ENCODE results near the gene EIF6. TPM values are rescaled to one million over a fixed set of nuclear protein-coding genes. Genes with fewer than 3 reads are reported as not detected.

The EIF6 gene
- total and polyA plus RNA-seq, 9 of the 15 experiments (the other 6 are each of a cell fraction or from before 2014, with no cell fraction given): 165 to 832 (median 229) TPM

DNA sequence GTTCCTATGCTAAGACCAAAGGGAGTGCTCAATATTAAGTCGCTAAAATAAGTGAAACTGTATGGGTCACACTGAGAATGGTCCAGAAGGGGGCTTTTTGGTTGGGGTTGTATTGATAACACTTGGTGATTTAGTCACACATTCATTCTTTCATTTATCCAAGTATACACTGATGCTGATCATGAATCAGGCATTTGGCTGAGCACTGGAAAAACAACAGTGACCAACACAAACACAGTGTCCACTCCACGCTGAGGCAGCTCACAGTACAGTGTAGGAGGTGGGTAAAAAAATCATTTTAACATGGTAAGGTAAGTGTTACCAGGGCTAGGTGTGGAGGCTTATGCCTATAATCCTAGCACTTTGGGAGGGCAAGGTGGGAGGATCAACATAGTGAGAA lies 16.9 kb upstream of the EIF6 start:
- DNase-seq (ENCODE audit: extremely low read depth in 1 of 4, low spot score in 3 of 4) (no peak), ATAC-seq (no peak), FAIRE-seq (no peak)
- Histone ChIP-seq H4K20me1 (replicated peaks; ENCODE audit: control insufficient read depth, insufficient read depth, low read length) (0 out of 2 replicates have a peak, but pooled peaks cover 4% of the 10 kb centered on the region), H3K79me2 (ENCODE audit: control insufficient read depth, insufficient read depth, low read length) (no peaks in the 10 kb centered on the region), H2AFZ (ENCODE audit: low read depth, low read length) (no peak overlapping the region), H3K9me1 (ENCODE audit: control insufficient read depth, insufficient read depth, low read length) (peaks cover 3% of the 10 kb centered on the region), H3K27ac (ENCODE audit: extremely low read depth, low read depth, low read length) (no peak overlapping the region), H3K36me3 (ENCODE audit: control insufficient read depth, insufficient read depth, low read length) (peaks cover 17% of the 10 kb centered on the region; the same call in 1 of the 3 replicates), H3K4me3 (no peak overlapping the region), H3K9ac (ENCODE audit: insufficient read depth in 1 of 2, low read depth in 2 of 2, low read length in 2 of 2) (no peak overlapping the region), H3K4me2 (ENCODE audit: insufficient read depth, low read length) (no peak overlapping the region), H3K27me3 (ENCODE audit: control insufficient read depth in 2 of 2, insufficient read depth in 2 of 2, low read length in 2 of 2) (peaks cover 4 to 8% of the 10 kb centered on the region in 2 experiments; a peak in 4 of 5 replicates), H3K9me3 (replicated peaks; ENCODE audit: control insufficient read depth, insufficient read depth, low read depth, low read length) (no peaks in the 10 kb centered on the region), H3K4me1 (replicated peaks in 1 of 2; ENCODE audit: control insufficient read depth in 2 of 2, insufficient read depth in 2 of 2, low read length in 2 of 2) (peaks cover 17 to 22% of the 10 kb centered on the region in 2 experiments)
- BruUV-seq (replicated peaks): no TSS peak
- CTCF ChIA-PET (ENCODE audit: low intra/inter-chr PET ratio): interaction anchor here (1.3 kb wide), 1 partner anchor 138 kb away, joined by 3 read pairs; no protein-coding TSS in a partner anchor
- in situ Hi-C loops (cut with MboI) (loop anchor here (25.0 kb wide), 1 partner anchor 136 kb away; the partner anchor contains the start of gene GDF5), intact Hi-C loops (cut with micrococcal nuclease) (no loop called here)
- WGBS (ENCODE audit: insufficient coverage, low coverage, missing lambda C conversion rate): 18% methylated on average over 2 of the region's 2 CpGs
- TF ChIP-seq, protein P1, sequence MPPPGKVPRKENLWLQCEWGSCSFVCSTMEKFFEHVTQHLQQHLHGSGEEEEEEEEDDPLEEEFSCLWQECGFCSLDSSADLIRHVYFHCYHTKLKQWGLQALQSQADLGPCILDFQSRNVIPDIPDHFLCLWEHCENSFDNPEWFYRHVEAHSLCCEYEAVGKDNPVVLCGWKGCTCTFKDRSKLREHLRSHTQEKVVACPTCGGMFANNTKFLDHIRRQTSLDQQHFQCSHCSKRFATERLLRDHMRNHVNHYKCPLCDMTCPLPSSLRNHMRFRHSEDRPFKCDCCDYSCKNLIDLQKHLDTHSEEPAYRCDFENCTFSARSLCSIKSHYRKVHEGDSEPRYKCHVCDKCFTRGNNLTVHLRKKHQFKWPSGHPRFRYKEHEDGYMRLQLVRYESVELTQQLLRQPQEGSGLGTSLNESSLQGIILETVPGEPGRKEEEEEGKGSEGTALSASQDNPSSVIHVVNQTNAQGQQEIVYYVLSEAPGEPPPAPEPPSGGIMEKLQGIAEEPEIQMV (tag; conservative IDR thresholded peaks at IDR 0.05; ENCODE audit: low read depth): no peak
- POLR2A ChIA-PET: no interaction called here

All from K562 (cell line).